Endothelial cell of umbilical vein (primary cell): ENCODE measurements around the gene MACROD2. TPM values are rescaled to one million over a fixed set of nuclear protein-coding genes. Genes with fewer than 3 reads are reported as not detected.

ENCODE experiments used
- BruUV-seq: library from RNA; stranded (reverse); fragments of 400-500 nt; replicated peaks from 2 replicates; lab custom pipeline; 2021; lab: Mats Ljungman, UMichigan
- CTCF ChIA-PET: fragments of 300-600, 350-600 bp; sonication (Branson Sonifier 250); formaldehyde crosslinking; loops from one replicate; lab custom pipeline; 2021; ENCODE audit warnings: antibody characterized with exemption, inconsistent platforms; lab: Charles Lee
- POLR2A ChIA-PET: fragments of 300-600, 350-600 bp; sonication (Branson Sonifier 250); formaldehyde crosslinking; loops from one replicate; lab custom pipeline; 2021; ENCODE audit warnings: antibody characterized with exemption, inconsistent platforms; lab: Charles Lee
- DNase-seq: peaks from one replicate; pipeline ENCODE4 v3.0.0-alpha.2; 2011; ENCODE audit warnings: low read depth, low spot score
- FAIRE-seq: peaks from 2 replicates; lab custom pipeline; 2011; peaks lifted over from hg19 to GRCh38; lab: Jason Lieb, UNC
- H2AFZ ChIP-seq: 2 replicates; pipeline ENCODE4 v1.6.0; 2012; ENCODE audit warnings: low read depth, low read length, control low read depth, inconsistent platforms
- H3K27ac ChIP-seq: 2 replicates; pipeline ENCODE4 v1.5.1; 2011; ENCODE audit warnings: low read depth, mild to moderate bottlenecking, control low read depth, low read length, moderate library complexity; ENCODE audit not compliant: insufficient read depth
- H3K27me3 ChIP-seq, 2 experiments: 2 replicates each; pipeline versions ENCODE4 v1.6.0 to v1.6.1; 2011; ENCODE audit warnings: low read length in 2 of 2, mixed read lengths in 1 of 2; ENCODE audit not compliant: control insufficient read depth in 2 of 2, insufficient read depth in 2 of 2
- H3K36me3 ChIP-seq, 2 experiments: 2 replicates in 1 of 2; 3 replicates in 1 of 2; pipeline ENCODE4 v1.5.1; 2011; ENCODE audit warnings: low read length in 2 of 2, mild to moderate bottlenecking in 1 of 2, moderate library complexity in 1 of 2; ENCODE audit not compliant: control insufficient read depth in 2 of 2, insufficient read depth in 2 of 2; ENCODE audit errors: extremely low read depth in 1 of 2
- H3K4me1 ChIP-seq: 3 replicates; pipeline ENCODE4 v1.5.1; 2011; ENCODE audit warnings: mild to moderate bottlenecking, low read length; ENCODE audit not compliant: control insufficient read depth, insufficient read depth; ENCODE audit errors: extremely low read depth
- H3K4me2 ChIP-seq: 2 replicates; pipeline ENCODE4 v1.6.1; 2011; ENCODE audit warnings: low read length, control low read depth, mixed read lengths; ENCODE audit not compliant: insufficient read depth
- H3K4me3 ChIP-seq, 3 experiments: fragments of 200-600 bp in 1 of 3; sonication (generic), shearing (Covaris generic) in 1 of 3; replicated peaks in 1 of 3; 2 replicates each; pipeline ENCODE4 v1.5.1; 2011 to 2016; ENCODE audit warnings: control low read depth in 3 of 3, low read length in 3 of 3, mild to moderate bottlenecking in 2 of 3, inconsistent platforms in 1 of 3, low read depth in 1 of 3, moderate library complexity in 1 of 3; ENCODE audit not compliant: insufficient read depth in 1 of 3
- H3K79me2 ChIP-seq: 2 replicates; pipeline ENCODE4 v1.6.0; 2012; ENCODE audit warnings: low read length, inconsistent platforms; ENCODE audit not compliant: control insufficient read depth, insufficient read depth
- H3K9ac ChIP-seq: replicated peaks from 2 replicates; pipeline ENCODE3; 2011; ENCODE audit warnings: low read length, control low read depth; ENCODE audit not compliant: insufficient read depth; ENCODE audit errors: extremely low read depth
- H3K9me1 ChIP-seq: replicated peaks from 3 replicates; pipeline ENCODE4 v1.6.0; 2011; ENCODE audit warnings: mild to moderate bottlenecking, low read length; ENCODE audit not compliant: control insufficient read depth, insufficient read depth; ENCODE audit errors: extremely low read depth
- H3K9me3 ChIP-seq: replicated peaks from 2 replicates; pipeline ENCODE4 v1.5.1; 2012; ENCODE audit warnings: low read length, inconsistent platforms; ENCODE audit not compliant: control insufficient read depth, insufficient read depth
- H4K20me1 ChIP-seq: replicated peaks from 2 replicates; pipeline ENCODE3; 2011; ENCODE audit warnings: mild to moderate bottlenecking, low read length; ENCODE audit not compliant: control insufficient read depth, insufficient read depth; ENCODE audit errors: extremely low read depth
- EZH2 ChIP-seq: IDR thresholded peaks from 2 replicates; pipeline ENCODE4 v1.6.1; 2012; ENCODE audit warnings: borderline replicate concordance, low read depth, mild to moderate bottlenecking, moderate library complexity, low read length, inconsistent platforms; ENCODE audit not compliant: severe bottlenecking
- FOS ChIP-seq: IDR thresholded peaks from 2 replicates; pipeline ENCODE4 v1.6.1; 2011; ENCODE audit warnings: mild to moderate bottlenecking, low read length, moderate library complexity, borderline replicate concordance; ENCODE audit not compliant: insufficient read depth
- GATA2 ChIP-seq: IDR thresholded peaks from 2 replicates; pipeline ENCODE4 v1.7.0; 2011; ENCODE audit warnings: low read depth, mild to moderate bottlenecking, moderate library complexity, mixed read lengths, low read length; ENCODE audit not compliant: insufficient read length, insufficient read depth
- JUN ChIP-seq: IDR thresholded peaks from 2 replicates; pipeline ENCODE4 v1.6.1; 2011; ENCODE audit warnings: borderline replicate concordance, low read depth; ENCODE audit not compliant: insufficient read length, insufficient read depth
- MAX ChIP-seq: IDR thresholded peaks from 2 replicates; pipeline ENCODE4 v1.6.1; 2011; ENCODE audit not compliant: insufficient read depth, insufficient read length
- MYC ChIP-seq: IDR thresholded peaks from one replicate; pipeline ENCODE4 v1.6.1; 2011; ENCODE audit warnings: mild to moderate bottlenecking, low read depth, low read length
- POLR2A ChIP-seq: IDR thresholded peaks from 2 replicates; pipeline ENCODE4 v1.6.1; 2012; ENCODE audit warnings: low read depth, mild to moderate bottlenecking, control low read depth, low read length
- POLR2AphosphoS5 ChIP-seq: IDR thresholded peaks from 2 replicates; pipeline ENCODE4 v1.6.1; 2012; ENCODE audit warnings: low read depth, mild to moderate bottlenecking, control low read depth, low read length, moderate library complexity; ENCODE audit not compliant: insufficient read depth
- dilution Hi-C: fragments of 300-500 bp; cut with MboI; formaldehyde crosslinking; loops from one replicate; pipeline ENCODE4 v1.15.0; 2019; ENCODE audit warnings: low sequenced_read_pairs; ENCODE audit not compliant: extremely low pct_ligation_motif_present
- intact Hi-C: fragments of 100-400 bp; cut with micrococcal nuclease; formaldehyde crosslinking; loops from one replicate; pipeline ENCODE4 v1.10.0; 2022
- polyA plus RNA-seq, 4 experiments: library from polyadenylated mRNA; depleted of rRNA in 3 of 4; stranded (reverse) in 3 of 4; unstranded in 1 of 4; fragments of >200 nt; gene quantifications; 2 replicates each; pipeline versions ENCODE4 v1.2.1 to v1.2.3, GENCODE V29; 2011 to 2012; ENCODE audit warnings: missing spikeins in 1 of 4
- total RNA-seq: library from RNA; stranded (reverse); gene quantifications from 2 replicates; pipeline ENCODE4 v1.2.3, GENCODE V29; 2021
- TF ChIP-seq, protein P1 (sequence below), 2 donors: IDR thresholded peaks; 1 replicate in 1 of 2; 2 replicates in 1 of 2; pipeline ENCODE4 v1.5.1; 2011; ENCODE audit warnings: low read length in 2 of 2, mild to moderate bottlenecking in 2 of 2, moderate library complexity in 2 of 2, control low read depth in 1 of 2, inconsistent platforms in 1 of 2, low read depth in 1 of 2; ENCODE audit not compliant: insufficient read depth in 1 of 2; ENCODE audit errors: extremely low read depth in 1 of 2

Gene MACROD2
- total and polyA plus RNA-seq, 2 donors (not counting 3 experiments of a cell fraction or from before 2014, with no cell fraction given) = 0.11 to 0.73 TPM

DNA sequence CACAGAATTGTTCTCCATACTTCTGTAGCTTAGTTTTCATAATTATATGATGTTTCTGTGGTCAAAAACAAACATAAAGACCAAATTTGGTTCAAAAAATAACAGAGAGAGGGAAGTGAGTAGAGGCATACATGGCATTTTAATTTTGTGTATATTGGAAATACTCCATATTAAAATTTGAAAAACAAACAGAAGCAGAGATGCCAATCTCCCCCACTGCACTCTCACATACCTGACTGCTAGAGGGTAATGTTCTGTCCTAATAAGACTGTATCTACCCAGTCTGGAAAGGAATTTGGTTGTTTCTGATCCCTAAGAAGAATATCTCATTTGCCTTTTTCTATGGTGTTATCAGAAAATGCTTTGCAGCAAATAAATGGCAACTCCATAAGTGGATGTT lies 1301.1 kb downstream of the MACROD2 start:
- no peaks in the 10 kb centered on the region for H3K27me3 ChIP-seq
- H3K4me2 ChIP-seq = no peak overlapping the region
- no peak overlapping the region for H3K4me3 ChIP-seq
- BruUV-seq = no TSS peak
- POLR2A ChIA-PET = no interaction called here
- no peak overlapping the region for H3K9ac ChIP-seq
- no peaks in the 10 kb centered on the region for H3K9me3 ChIP-seq
- dilution Hi-C loops = no loop called here
- no peak overlapping the region for H3K27ac ChIP-seq
- DNase-seq (no peak), FAIRE-seq (no peak)
- no peaks in the 10 kb centered on the region for H3K36me3 ChIP-seq
- no peaks in the 10 kb centered on the region for H3K79me2 ChIP-seq
- TF ChIP-seq MAX = no peak
- TF ChIP-seq EZH2 = no peak
- no peak for TF ChIP-seq POLR2A
- TF ChIP-seq, protein P1, sequence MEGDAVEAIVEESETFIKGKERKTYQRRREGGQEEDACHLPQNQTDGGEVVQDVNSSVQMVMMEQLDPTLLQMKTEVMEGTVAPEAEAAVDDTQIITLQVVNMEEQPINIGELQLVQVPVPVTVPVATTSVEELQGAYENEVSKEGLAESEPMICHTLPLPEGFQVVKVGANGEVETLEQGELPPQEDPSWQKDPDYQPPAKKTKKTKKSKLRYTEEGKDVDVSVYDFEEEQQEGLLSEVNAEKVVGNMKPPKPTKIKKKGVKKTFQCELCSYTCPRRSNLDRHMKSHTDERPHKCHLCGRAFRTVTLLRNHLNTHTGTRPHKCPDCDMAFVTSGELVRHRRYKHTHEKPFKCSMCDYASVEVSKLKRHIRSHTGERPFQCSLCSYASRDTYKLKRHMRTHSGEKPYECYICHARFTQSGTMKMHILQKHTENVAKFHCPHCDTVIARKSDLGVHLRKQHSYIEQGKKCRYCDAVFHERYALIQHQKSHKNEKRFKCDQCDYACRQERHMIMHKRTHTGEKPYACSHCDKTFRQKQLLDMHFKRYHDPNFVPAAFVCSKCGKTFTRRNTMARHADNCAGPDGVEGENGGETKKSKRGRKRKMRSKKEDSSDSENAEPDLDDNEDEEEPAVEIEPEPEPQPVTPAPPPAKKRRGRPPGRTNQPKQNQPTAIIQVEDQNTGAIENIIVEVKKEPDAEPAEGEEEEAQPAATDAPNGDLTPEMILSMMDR (IDR thresholded peaks at IDR 0.05; ENCODE audit: extremely low read depth in 1 of 2, insufficient read depth in 1 of 2, low read depth in 1 of 2, low read length in 2 of 2) = no peak
- no peak for TF ChIP-seq JUN
- TF ChIP-seq GATA2 = no peak
- no peak for TF ChIP-seq POLR2AphosphoS5
- TF ChIP-seq FOS = no peak
- TF ChIP-seq MYC = no peak
- no peaks in the 10 kb centered on the region for H4K20me1 ChIP-seq
- H3K9me1 ChIP-seq = no peaks in the 10 kb centered on the region
- no peaks in the 10 kb centered on the region for H3K4me1 ChIP-seq
- intact Hi-C loops = no loop called here
- CTCF ChIA-PET = no interaction called here
- H2AFZ ChIP-seq = no peak overlapping the region
